ENCODE data around the gene MAP3K7CL.

- TF ChIP-seq POLR2AphosphoS5 (IDR thresholded peaks at IDR 0.05) = no peak
- no peak for TF ChIP-seq POLR2A (IDR thresholded peaks at IDR 0.05)
Measured at GRCh38 chr21:29082046-29082815, 48.2 kb upstream of the MAP3K7CL start.

Measured in upper lobe of left lung (tissue), 4 donors.